B cell (primary cell): ENCODE results near the gene ACP6.

Source experiments
- CTCF ChIP-seq: fragments of 200-600 bp; IDR thresholded peaks from one replicate; pipeline ENCODE4 v1.8.0; 2022; ENCODE audit warnings: antibody characterized with exemption, mild to moderate bottlenecking
- EZH2 ChIP-seq: IDR thresholded peaks from 2 replicates; pipeline ENCODE4 v1.6.1; 2012; ENCODE audit warnings: borderline replicate concordance, low read depth, mild to moderate bottlenecking, moderate library complexity, low read length; ENCODE audit not compliant: insufficient read depth, poor library complexity, severe bottlenecking

GRCh38 chr1:147719711-147720225 lies 49.4 kb upstream of the ACP6 start:
- TF ChIP-seq CTCF: no peak
- TF ChIP-seq EZH2: no peak
